Neutrophil (primary cell): ENCODE data around the gene TNS3.

Experiments used
- H3K27ac ChIP-seq: fragments of 200-600 bp; sonication (generic); 2 replicates; pipeline ENCODE4 v1.5.1; 2016; ENCODE audit warnings: mild to moderate bottlenecking, moderate library complexity
- H3K27me3 ChIP-seq: fragments of 200-600 bp; sonication (generic); 2 replicates; pipeline ENCODE4 v1.6.0; 2016; ENCODE audit warnings: mild to moderate bottlenecking
- H3K36me3 ChIP-seq: fragments of 200-600 bp; sonication (generic); 2 replicates; pipeline ENCODE4 v1.5.1; 2017
- H3K4me1 ChIP-seq, 2 experiments: fragments of 200-600 bp in 1 of 2; sonication (generic) in 1 of 2; 1 replicate in 1 of 2; 2 replicates in 1 of 2; pipeline versions ENCODE4 v1.5.1 to v1.6.1; 2013 to 2016; ENCODE audit warnings: low read depth in 1 of 2, low read length in 1 of 2, mild to moderate bottlenecking in 1 of 2, moderate library complexity in 1 of 2; ENCODE audit not compliant: control insufficient read depth in 1 of 2, insufficient read depth in 1 of 2
- H3K4me3 ChIP-seq, 2 experiments: fragments of 200-600 bp in 1 of 2; sonication (generic) in 1 of 2; 1 replicate in 1 of 2; 2 replicates in 1 of 2; pipeline ENCODE4 v1.5.1; 2013 to 2016; ENCODE audit warnings: low read depth in 1 of 2, low read length in 1 of 2, mild to moderate bottlenecking in 1 of 2, moderate library complexity in 1 of 2
- H3K9me3 ChIP-seq: fragments of 200-600 bp; sonication (generic); 2 replicates; pipeline ENCODE4 v1.5.1; 2016
- CTCF ChIP-seq: fragments of 200-600 bp; sonication (generic); IDR thresholded peaks from 2 replicates; pipeline ENCODE4 v1.5.1; 2016; ENCODE audit warnings: antibody characterized with exemption

TNS3 gene

GRCh38 chr7:47379629-47380324 lies 202.1 kb downstream of the TNS3 start:
- Histone ChIP-seq H3K4me3 (no peak overlapping the region), H3K27ac (no peak overlapping the region), H3K27me3 (no peaks in the 10 kb centered on the region), H3K9me3 (no peaks in the 10 kb centered on the region), H3K4me1 (no peaks in the 10 kb centered on the region), H3K36me3 (no peaks in the 10 kb centered on the region)
- TF ChIP-seq CTCF = no peak

DNA sequence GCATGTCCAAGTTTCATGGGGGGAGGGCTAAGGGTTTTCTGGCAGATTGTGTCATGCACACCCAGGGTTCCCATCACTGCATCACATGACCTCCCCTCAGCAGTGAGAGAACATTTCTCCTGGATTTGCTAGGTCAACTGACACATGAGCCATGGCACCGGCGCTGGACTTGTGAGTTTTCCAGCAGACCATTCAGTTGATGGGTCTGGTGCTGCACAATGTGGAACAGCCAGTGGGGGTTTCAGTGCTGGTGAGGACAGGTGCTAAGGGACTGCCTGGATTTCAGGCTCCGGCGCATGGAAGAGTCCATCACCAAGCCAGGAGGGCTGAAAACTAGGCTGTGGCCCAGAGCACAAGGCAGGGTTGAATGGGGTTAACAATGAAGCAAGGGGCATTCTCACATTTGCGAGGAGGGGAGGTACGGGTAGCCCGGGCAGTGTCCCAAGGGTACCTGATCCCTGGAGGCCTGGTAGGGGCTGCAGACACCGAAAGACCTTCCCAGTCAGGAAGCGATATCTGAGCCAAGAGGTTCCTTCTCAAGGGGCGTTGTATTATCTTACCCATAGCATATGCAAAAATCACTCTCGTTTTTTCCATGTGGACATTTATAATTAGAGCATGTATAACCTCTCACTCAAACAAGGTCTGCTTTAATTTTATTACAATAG lies 203.0 kb downstream of the TNS3 start:
- Histone ChIP-seq H3K27ac (no peak overlapping the region), H3K4me3 (no peak overlapping the region), H3K4me1 (no peaks in the 10 kb centered on the region), H3K27me3 (no peaks in the 10 kb centered on the region), H3K36me3 (no peaks in the 10 kb centered on the region), H3K9me3 (no peaks in the 10 kb centered on the region)
- TF ChIP-seq CTCF = no peak

GRCh38 chr7:47377741-47378140 lies 204.2 kb downstream of the TNS3 start:
- Histone ChIP-seq H3K9me3 (no peaks in the 10 kb centered on the region), H3K27ac (no peak overlapping the region), H3K4me1 (no peaks in the 10 kb centered on the region), H3K4me3 (no peak overlapping the region), H3K36me3 (no peaks in the 10 kb centered on the region), H3K27me3 (no peaks in the 10 kb centered on the region)
- no peak for TF ChIP-seq CTCF

GRCh38 chr7:47376991-47377616 lies 204.8 kb downstream of the TNS3 start:
- Histone ChIP-seq H3K36me3 (no peaks in the 10 kb centered on the region), H3K9me3 (no peaks in the 10 kb centered on the region), H3K4me1 (no peaks in the 10 kb centered on the region), H3K4me3 (no peak overlapping the region), H3K27ac (no peak overlapping the region), H3K27me3 (no peaks in the 10 kb centered on the region)
- no peak for TF ChIP-seq CTCF

DNA sequence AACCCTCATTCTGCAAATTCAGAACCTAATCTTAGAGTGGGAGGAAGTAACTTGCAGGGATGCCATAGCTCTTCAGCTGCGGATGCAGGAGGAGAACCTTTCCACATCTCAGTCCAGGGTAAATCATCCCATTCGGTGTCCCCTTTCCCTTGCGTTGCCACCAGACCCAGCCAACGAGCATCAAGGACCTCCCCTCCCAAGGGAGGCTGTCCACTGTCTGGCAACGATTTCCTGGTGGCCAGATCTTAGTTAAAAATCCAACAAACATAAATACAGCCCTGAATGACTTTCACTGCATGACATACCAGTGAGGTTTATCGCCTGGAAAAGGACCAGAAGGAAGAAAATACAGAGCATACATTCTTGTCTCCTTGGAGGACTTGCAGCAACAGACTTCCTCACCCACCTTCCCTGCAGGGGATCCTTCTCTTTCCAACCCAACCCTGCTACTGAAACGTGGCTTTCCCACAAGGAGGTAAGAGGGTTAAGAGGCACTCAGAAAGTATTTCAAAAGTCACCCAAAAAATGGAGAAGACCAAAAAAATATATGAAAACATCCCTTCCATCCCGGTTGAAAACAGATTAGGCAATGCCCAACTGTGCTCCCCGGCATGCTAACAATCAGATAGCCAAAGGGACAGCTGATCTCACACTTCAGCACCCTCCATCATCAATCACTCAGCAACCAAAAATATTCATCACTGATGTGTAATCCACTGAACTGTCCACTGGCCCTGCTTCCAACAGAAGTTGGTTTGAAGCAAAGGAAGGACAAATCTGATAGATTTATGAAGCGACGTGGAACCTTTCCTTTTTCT lies 206.6 kb downstream of the TNS3 start:
- Histone ChIP-seq H3K9me3 (no peaks in the 10 kb centered on the region), H3K36me3 (no peaks in the 10 kb centered on the region), H3K27ac (no peak overlapping the region), H3K4me3 (no peak overlapping the region), H3K27me3 (no peaks in the 10 kb centered on the region), H3K4me1 (no peaks in the 10 kb centered on the region)
- TF ChIP-seq CTCF = no peak
